Upper lobe of left lung (tissue), 4 donors: Measurements from ENCODE around the gene SALL1.

Source experiments
- CTCF ChIP-seq, 6 experiments: fragments of 450-650 bp in 4 of 6; fragments of 200-600 bp in 2 of 6; sonication (generic) in 2 of 6; IDR thresholded peaks; one replicate each; pipeline ENCODE4 v1.5.1; 2016 to 2019; ENCODE audit warnings: antibody characterized with exemption in 6 of 6
- EP300 ChIP-seq, 4 donors: sonication (generic); formaldehyde crosslinking; IDR thresholded peaks; one replicate each; pipeline ENCODE4 v1.5.1; 2017; ENCODE audit warnings: antibody characterized with exemption in 4 of 4, control low read depth in 2 of 4
- POLR2A ChIP-seq, 4 donors: fragments of 450-650 bp; IDR thresholded peaks; one replicate each; pipeline ENCODE4 v1.5.1; 2016 to 2017; ENCODE audit warnings: antibody characterized with exemption in 4 of 4, mild to moderate bottlenecking in 2 of 4
- POLR2AphosphoS5 ChIP-seq, 2 donors: sonication (generic); formaldehyde crosslinking; IDR thresholded peaks; one replicate each; pipeline ENCODE4 v1.5.1; 2017; ENCODE audit warnings: antibody characterized with exemption in 2 of 2

GRCh38 chr16:51155820-51156806, 5.0 kb upstream of the SALL1 start:
- no peak for TF ChIP-seq EP300 (IDR thresholded peaks at IDR 0.05)
- no peak for TF ChIP-seq POLR2AphosphoS5 (IDR thresholded peaks at IDR 0.05)
- no peak for TF ChIP-seq CTCF (IDR thresholded peaks at IDR 0.05)
- no peak for TF ChIP-seq POLR2A (IDR thresholded peaks at IDR 0.05)
